DMS153 treated with DMSO at 0.1 percent for 48 hours (cell line): Measurements from ENCODE around the gene CBFB.

ENCODE experiments used
- DNase-seq: peaks from one replicate; lab custom pipeline; 2025; ENCODE audit not compliant: unreplicated experiment; lab: John Stamatoyannopoulos, UW

Gene CBFB

GRCh38 chr16:67016681-67017420, 12.1 kb upstream of the CBFB start:
- DNase-seq: no peak

GRCh38 chr16:67017421-67017750, 11.6 kb upstream of the CBFB start:
- no peak for DNase-seq

- DNase-seq: peak; percentile 90
Observed at GRCh38 chr16:67017810-67018488, 11.0 kb upstream of the CBFB start.

- DNase-seq: no peak
Observed at GRCh38 chr16:67019171-67019570, 9.8 kb upstream of the CBFB start.

GRCh38 chr16:67021321-67021720, 7.6 kb upstream of the CBFB start:
- DNase-seq: no peak

GRCh38 chr16:67022531-67023214, 6.3 kb upstream of the CBFB start:
- DNase-seq: no peak

GRCh38 chr16:67023689-67024088, 5.3 kb upstream of the CBFB start:
- DNase-seq: no peak

- no peak for DNase-seq
Observed at GRCh38 chr16:67024384-67025209, 4.4 kb upstream of the CBFB start.

- DNase-seq: no peak
Observed at GRCh38 chr16:67025210-67025550, 3.8 kb upstream of the CBFB start.

- DNase-seq: no peak
Observed at GRCh38 chr16:67026570-67026969, 2.4 kb upstream of the CBFB start.

GRCh38 chr16:67027046-67027445, 1.9 kb upstream of the CBFB start:
- DNase-seq: no peak

- no peak for DNase-seq
Observed at GRCh38 chr16:67028167-67028695, 718 bp upstream of the CBFB start.

GRCh38 chr16:67029254-67030096, 526 bp downstream of the CBFB start:
- peak; percentile 9 for DNase-seq

- no peak for DNase-seq
Observed at GRCh38 chr16:67030221-67030962, 1.4 kb downstream of the CBFB start.

GRCh38 chr16:67034487-67034886, 5.5 kb downstream of the CBFB start:
- DNase-seq: no peak

GRCh38 chr16:67035364-67035763, 6.4 kb downstream of the CBFB start:
- DNase-seq: no peak

GRCh38 chr16:67036323-67036741, 7.4 kb downstream of the CBFB start:
- DNase-seq: no peak

GRCh38 chr16:67039260-67040020, 10.5 kb downstream of the CBFB start:
- no peak for DNase-seq

GRCh38 chr16:67040166-67040565, 11.2 kb downstream of the CBFB start:
- no peak for DNase-seq
